ENCODE measurements around the gene ITGA3.

The ITGA3 gene

DNA sequence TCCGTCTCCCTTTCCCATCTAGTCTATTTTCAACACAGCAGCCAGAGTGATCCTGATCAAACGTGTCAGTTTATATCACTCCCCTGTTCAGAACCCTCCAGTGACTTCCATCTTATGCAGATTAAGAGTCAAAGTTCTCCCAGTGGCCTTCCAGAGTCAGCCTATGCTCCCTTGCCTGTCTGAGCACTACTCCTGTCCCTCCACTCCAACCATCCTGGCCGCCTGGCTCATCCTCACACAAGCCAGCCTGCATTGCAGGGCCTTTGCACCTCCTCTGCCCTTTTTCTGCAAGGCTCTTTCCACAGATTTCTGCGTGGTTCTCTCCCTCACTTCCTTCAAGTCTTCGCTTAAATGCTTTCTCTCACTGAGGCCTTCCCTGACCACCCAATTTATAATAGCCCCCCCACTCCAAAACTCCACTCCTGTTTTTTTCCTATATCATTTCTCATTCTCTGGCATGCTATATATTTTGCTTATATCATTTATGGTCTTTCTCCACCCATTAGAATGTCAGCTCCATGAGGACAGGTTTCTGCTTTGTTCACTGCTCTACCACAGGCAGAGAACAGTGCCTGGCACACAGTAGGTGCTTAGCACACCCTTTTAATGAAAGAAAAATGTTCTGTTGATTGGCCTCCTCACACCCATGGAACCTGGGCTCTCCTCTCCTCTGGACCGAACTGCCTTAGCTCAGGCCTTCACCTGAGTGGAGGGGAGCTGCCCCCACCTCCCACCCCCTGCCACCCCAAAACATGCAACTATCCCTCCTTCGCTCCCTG is 64.8 kb downstream of the ITGA3 start:
- Histone ChIP-seq H3K79me2 (ENCODE audit: insufficient read depth, low read length) (no peaks in the 10 kb centered on the region), H4K20me1 (ENCODE audit: insufficient read depth, low read length) (no peaks in the 10 kb centered on the region; the same call in none of the 2 replicates), H3K27me3 (ENCODE audit: insufficient read depth, low read length, poor library complexity) (peaks cover 58% of the 10 kb centered on the region), H3K4me3 (ENCODE audit: low read depth in 1 of 2, low read length in 2 of 2) (no peak overlapping the region), H3K4me1 (ENCODE audit: insufficient read depth, low read length) (no peaks in the 10 kb centered on the region), H3K4me2 (ENCODE audit: insufficient read depth, low read length) (no peak overlapping the region), H3K36me3 (ENCODE audit: insufficient read depth, low read length) (no peaks in the 10 kb centered on the region), H2AFZ (ENCODE audit: low read depth, low read length) (no peak overlapping the region), H3K9me3 (ENCODE audit: insufficient read depth, low read length, severe bottlenecking) (no peaks in the 10 kb centered on the region), H3K9ac (ENCODE audit: low read depth, low read length) (no peak overlapping the region), H3K27ac (ENCODE audit: low read length) (no peak overlapping the region)
- TF ChIP-seq EZH2 (IDR thresholded peaks at IDR 0.05; ENCODE audit: borderline replicate concordance, low read depth, low read length, severe bottlenecking): no peak
- TF ChIP-seq, protein P1, sequence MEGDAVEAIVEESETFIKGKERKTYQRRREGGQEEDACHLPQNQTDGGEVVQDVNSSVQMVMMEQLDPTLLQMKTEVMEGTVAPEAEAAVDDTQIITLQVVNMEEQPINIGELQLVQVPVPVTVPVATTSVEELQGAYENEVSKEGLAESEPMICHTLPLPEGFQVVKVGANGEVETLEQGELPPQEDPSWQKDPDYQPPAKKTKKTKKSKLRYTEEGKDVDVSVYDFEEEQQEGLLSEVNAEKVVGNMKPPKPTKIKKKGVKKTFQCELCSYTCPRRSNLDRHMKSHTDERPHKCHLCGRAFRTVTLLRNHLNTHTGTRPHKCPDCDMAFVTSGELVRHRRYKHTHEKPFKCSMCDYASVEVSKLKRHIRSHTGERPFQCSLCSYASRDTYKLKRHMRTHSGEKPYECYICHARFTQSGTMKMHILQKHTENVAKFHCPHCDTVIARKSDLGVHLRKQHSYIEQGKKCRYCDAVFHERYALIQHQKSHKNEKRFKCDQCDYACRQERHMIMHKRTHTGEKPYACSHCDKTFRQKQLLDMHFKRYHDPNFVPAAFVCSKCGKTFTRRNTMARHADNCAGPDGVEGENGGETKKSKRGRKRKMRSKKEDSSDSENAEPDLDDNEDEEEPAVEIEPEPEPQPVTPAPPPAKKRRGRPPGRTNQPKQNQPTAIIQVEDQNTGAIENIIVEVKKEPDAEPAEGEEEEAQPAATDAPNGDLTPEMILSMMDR (IDR thresholded peaks at IDR 0.05; ENCODE audit: borderline replicate concordance, extremely low read depth, low read length, poor library complexity, severe bottlenecking): no peak
- no peak for DNase-seq
- ATAC-seq (ENCODE audit: insufficient read depth, low read depth): no peak

DNA sequence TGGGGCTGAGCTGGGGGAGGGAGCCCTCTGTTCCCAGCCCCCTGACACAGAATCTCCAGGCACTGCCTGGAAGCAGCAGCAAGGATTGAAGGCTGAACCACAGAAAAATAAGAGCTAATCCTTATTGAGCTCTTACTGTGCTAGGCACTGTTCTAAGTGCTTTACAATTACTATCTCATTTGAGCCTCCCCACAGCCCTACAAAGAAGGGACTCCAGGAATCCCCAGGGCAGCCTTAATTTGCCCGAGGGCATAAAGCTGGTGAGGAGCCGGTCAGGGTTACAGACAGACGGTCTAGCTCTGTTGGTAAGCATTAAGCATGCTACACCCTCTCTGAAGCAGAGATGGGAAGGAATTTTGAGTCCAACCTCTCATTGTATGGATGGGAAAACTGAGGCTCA is 67.0 kb downstream of the ITGA3 start:
- H2AFZ ChIP-seq (ENCODE audit: low read depth, low read length): no peak overlapping the region
- H3K79me2 ChIP-seq (ENCODE audit: insufficient read depth, low read length): no peaks in the 10 kb centered on the region
- no peaks in the 10 kb centered on the region for H3K9me3 ChIP-seq (ENCODE audit: insufficient read depth, low read length, severe bottlenecking)
- DNase-seq (no peak), ATAC-seq (ENCODE audit: insufficient read depth, low read depth) (no peak)
- H3K4me1 ChIP-seq (ENCODE audit: insufficient read depth, low read length): no peaks in the 10 kb centered on the region
- H3K9ac ChIP-seq (ENCODE audit: low read depth, low read length): no peak overlapping the region
- no peak for TF ChIP-seq EZH2 (IDR thresholded peaks at IDR 0.05; ENCODE audit: borderline replicate concordance, low read depth, low read length, severe bottlenecking)
- no peaks in the 10 kb centered on the region for H3K36me3 ChIP-seq (ENCODE audit: insufficient read depth, low read length)
- H3K27ac ChIP-seq (ENCODE audit: low read length): no peak overlapping the region
- H3K27me3 ChIP-seq (ENCODE audit: insufficient read depth, low read length, poor library complexity): peaks cover 43% of the 10 kb centered on the region
- peaks cover under 1% of the 10 kb centered on the region; the same call in 1 of the 2 replicates for H4K20me1 ChIP-seq (ENCODE audit: insufficient read depth, low read length)
- no peak overlapping the region for H3K4me2 ChIP-seq (ENCODE audit: insufficient read depth, low read length)
- H3K4me3 ChIP-seq (ENCODE audit: low read depth in 1 of 2, low read length in 2 of 2): no peak overlapping the region

DNA sequence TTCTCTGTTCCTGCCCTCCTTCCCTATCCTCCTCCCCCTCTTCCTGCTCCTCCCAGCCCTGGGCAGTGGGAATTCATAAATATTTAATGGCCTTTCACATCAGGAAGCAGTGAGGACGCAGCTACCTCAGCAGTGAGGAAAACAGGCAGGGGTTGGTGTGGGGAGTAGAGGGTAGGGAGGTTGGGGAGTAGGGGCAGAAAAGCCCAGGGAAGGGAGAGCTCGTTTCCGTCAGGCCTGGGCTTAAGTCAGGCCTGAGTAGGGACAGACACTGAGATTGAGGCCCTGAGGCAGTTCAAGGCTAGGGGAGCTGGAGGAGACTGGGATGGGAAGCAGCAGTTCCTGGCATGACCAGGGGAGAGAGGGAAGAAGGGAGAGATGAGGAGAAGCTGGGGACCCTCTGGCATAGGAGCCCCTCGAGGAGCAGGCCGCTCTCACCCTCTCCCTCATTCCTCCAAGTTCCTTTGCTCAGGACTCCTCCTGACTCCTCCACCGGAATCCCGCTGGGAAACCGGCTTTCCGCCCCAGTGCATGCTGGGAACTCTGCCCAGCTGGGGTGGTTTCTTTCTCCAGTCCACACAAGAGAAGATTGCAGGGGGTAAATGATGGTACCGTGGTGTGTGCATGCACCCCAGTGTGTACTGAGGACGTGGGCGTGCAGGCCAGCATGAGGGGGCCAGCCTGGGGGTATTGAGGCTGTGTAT is 67.9 kb downstream of the ITGA3 start:
- Histone ChIP-seq H3K36me3 (ENCODE audit: insufficient read depth, low read length) (no peaks in the 10 kb centered on the region), H3K27me3 (ENCODE audit: insufficient read depth, low read length, poor library complexity) (peaks cover 43% of the 10 kb centered on the region), H3K4me3 (ENCODE audit: low read depth in 1 of 2, low read length in 2 of 2) (no peak overlapping the region), H3K27ac (ENCODE audit: low read length) (no peak overlapping the region), H3K9ac (ENCODE audit: low read depth, low read length) (no peak overlapping the region), H3K4me2 (ENCODE audit: insufficient read depth, low read length) (no peak overlapping the region), H2AFZ (ENCODE audit: low read depth, low read length) (no peak overlapping the region), H4K20me1 (ENCODE audit: insufficient read depth, low read length) (0 out of 2 replicates have a peak, but pooled peaks cover 2% of the 10 kb centered on the region), H3K79me2 (ENCODE audit: insufficient read depth, low read length) (no peaks in the 10 kb centered on the region), H3K9me3 (ENCODE audit: insufficient read depth, low read length, severe bottlenecking) (no peaks in the 10 kb centered on the region), H3K4me1 (ENCODE audit: insufficient read depth, low read length) (no peaks in the 10 kb centered on the region)
- ATAC-seq (ENCODE audit: insufficient read depth, low read depth): no peak
- no peak for DNase-seq
- TF ChIP-seq, protein P1 (IDR thresholded peaks at IDR 0.05; ENCODE audit: borderline replicate concordance, extremely low read depth, low read length, poor library complexity, severe bottlenecking): no peak
- no peak for TF ChIP-seq EZH2 (IDR thresholded peaks at IDR 0.05; ENCODE audit: borderline replicate concordance, low read depth, low read length, severe bottlenecking)

DNA sequence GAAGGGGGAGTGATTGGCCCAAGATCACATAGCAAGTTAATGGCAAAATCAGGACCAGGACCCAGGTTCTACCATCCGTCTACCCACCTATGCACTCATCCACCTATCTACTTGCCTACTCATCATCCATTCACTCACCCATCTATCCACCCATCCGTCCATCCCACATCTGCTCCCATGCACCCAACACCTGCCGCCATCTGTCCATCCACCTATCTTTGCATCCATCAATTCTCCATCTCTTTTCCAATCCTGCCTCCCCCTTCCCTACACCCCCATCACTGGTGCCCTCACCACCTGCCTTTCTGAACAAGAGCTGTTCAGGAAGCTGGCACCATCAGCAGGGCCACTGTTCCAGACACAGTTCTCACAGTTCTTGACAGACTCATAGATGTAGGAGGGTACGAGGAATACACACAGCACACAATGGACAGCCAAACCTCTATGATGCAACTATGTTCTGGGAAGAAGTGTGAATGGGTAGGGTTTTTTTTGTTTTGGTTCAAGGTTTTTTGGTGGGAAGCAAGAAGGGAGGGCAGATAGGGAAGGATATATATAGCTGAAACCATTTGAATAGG is 69.6 kb downstream of the ITGA3 start:
- Histone ChIP-seq H3K9me3 (ENCODE audit: insufficient read depth, low read length, severe bottlenecking) (no peaks in the 10 kb centered on the region), H3K4me3 (ENCODE audit: low read depth in 1 of 2, low read length in 2 of 2) (no peak overlapping the region), H2AFZ (ENCODE audit: low read depth, low read length) (no peak overlapping the region), H3K79me2 (ENCODE audit: insufficient read depth, low read length) (no peaks in the 10 kb centered on the region), H3K4me1 (ENCODE audit: insufficient read depth, low read length) (no peaks in the 10 kb centered on the region), H3K27me3 (ENCODE audit: insufficient read depth, low read length, poor library complexity) (peaks cover 32% of the 10 kb centered on the region), H4K20me1 (ENCODE audit: insufficient read depth, low read length) (0 out of 2 replicates have a peak, but pooled peaks cover 2% of the 10 kb centered on the region), H3K4me2 (ENCODE audit: insufficient read depth, low read length) (no peak overlapping the region), H3K27ac (ENCODE audit: low read length) (no peak overlapping the region), H3K9ac (ENCODE audit: low read depth, low read length) (no peak overlapping the region), H3K36me3 (ENCODE audit: insufficient read depth, low read length) (no peaks in the 10 kb centered on the region)
- DNase-seq (no peak), ATAC-seq (ENCODE audit: insufficient read depth, low read depth) (no peak)
- TF ChIP-seq, protein P1 (IDR thresholded peaks at IDR 0.05; ENCODE audit: borderline replicate concordance, extremely low read depth, low read length, poor library complexity, severe bottlenecking): no peak
- no peak for TF ChIP-seq EZH2 (IDR thresholded peaks at IDR 0.05; ENCODE audit: borderline replicate concordance, low read depth, low read length, severe bottlenecking)

All from DND-41 (cell line).